Ovary (tissue), 9 donors: ENCODE data around the gene NT5DC3. TPM values are rescaled to one million over a fixed set of nuclear protein-coding genes. Genes with fewer than 3 reads are reported as not detected.

Experiments
- DNase-seq, 5 donors: peaks; one replicate each; pipeline ENCODE4 v3.0.0-alpha.2; 2019 to 2020
- H3K27ac ChIP-seq, 2 donors: fragments of 200-600 bp; one replicate each; pipeline versions ENCODE4 v1.5.1 to v1.8.0; 2019 to 2022
- H3K27me3 ChIP-seq: fragments of 200-600 bp; one replicate; pipeline ENCODE4 v1.8.0; 2022
- H3K36me3 ChIP-seq: fragments of 200-600 bp; sonication (generic); one replicate; pipeline ENCODE4 v1.5.1; 2019
- H3K4me1 ChIP-seq: one replicate; pipeline ENCODE4 v1.8.1; 2013; ENCODE audit warnings: mild to moderate bottlenecking, moderate library complexity; ENCODE audit not compliant: insufficient read depth
- H3K4me3 ChIP-seq: fragments of 200-600 bp; sonication (generic); one replicate; pipeline ENCODE4 v1.5.1; 2017
- H3K9me3 ChIP-seq, 2 donors: fragments of 200-600 bp in 1 of 2; sonication (generic) in 1 of 2; one replicate each; pipeline versions ENCODE4 v1.5.1 to v1.8.1; 2013 to 2019; ENCODE audit warnings: mild to moderate bottlenecking in 1 of 2, moderate library complexity in 1 of 2
- CTCF ChIP-seq, 3 donors: fragments of 450-650 bp in 2 of 3; fragments of 200-600 bp in 1 of 3; IDR thresholded peaks; one replicate each; pipeline versions ENCODE4 v1.5.1 to v1.8.0; 2016 to 2022; ENCODE audit warnings: antibody characterized with exemption in 3 of 3, mild to moderate bottlenecking in 1 of 3
- EP300 ChIP-seq: sonication (generic); formaldehyde crosslinking; IDR thresholded peaks from one replicate; pipeline ENCODE4 v1.6.1; 2017; ENCODE audit warnings: antibody characterized with exemption
- POLR2A ChIP-seq: fragments of 450-650 bp; IDR thresholded peaks from one replicate; pipeline ENCODE4 v1.6.1; 2017; ENCODE audit warnings: antibody characterized with exemption, mild to moderate bottlenecking, moderate library complexity
- WGBS, 3 donors: extraction: QIAGEN DNeasy Blood & Tissue Kit in 1 of 3; methylation state at CpG; one replicate each; pipeline versions ENCODE4 v1.1.5 to v1.1.7; 2013 to 2017; 5-methylcytosine and 5-hydroxymethylcytosine counted together
- intact Hi-C, 4 donors: fragments of 100-400 bp; cut with DNase I; formaldehyde crosslinking; loops; one replicate each; pipeline versions ENCODE4 v1.11.0 to v1.15.1; 2022 to 2023
- polyA plus RNA-seq, 2 donors: library from polyadenylated mRNA; stranded (reverse); fragments of 200-250 nt in 1 of 2; fragments of 350-450 nt in 1 of 2; fragmentation: Illumina TruSeq in 1 of 2; extraction: RNeasy Lipid Tissue Mini Kit (QIAGEN cat#74804) in 1 of 2; gene quantifications; one replicate each; pipeline ENCODE4 v1.2.3, GENCODE V29; 2013 to 2014
- total RNA-seq, 7 donors: library from RNA; depleted of rRNA in 2 of 7; stranded (reverse); fragments of >200 nt in 2 of 7; fragmentation: NEBNext Ultra II Directional in 3 of 7; extraction: Animal tissue kit (Norgen Biotek cat#: 25700) in 3 of 7; gene quantifications; one replicate each; pipeline versions ENCODE4 v1.1.0 to v1.2.4, GENCODE V29; 2016 to 2023
- donor health status: DM: no; HTN: no; CAD: no; lungs with moderate emphysema.
- donor health status: DM: no; HTN: no; CAD: no.
- donor health status: Bipolar disorder and iron deficiency.
- donor health status: DM: yes; HTN: yes; CAD: no.
- donor health status: DM: no; HTN: no; CAD: no.
- donor health status: DM: yes; HTN: yes; CAD: no.

NT5DC3 gene
- total and polyA plus RNA-seq, 9 donors, result 1.8 to 9.3 (median 7.1) TPM

- H3K4me1 ChIP-seq, result peaks cover 13% of the 10 kb centered on the region
- no peaks in the 10 kb centered on the region for H3K27me3 ChIP-seq
- H3K4me3 ChIP-seq, result no peak overlapping the region
- WGBS, 3 donors, result 95 to 100% (median 100%) methylated on average over 1 of the region's 1 CpG
- no peaks in the 10 kb centered on the region for H3K36me3 ChIP-seq
- H3K9me3 ChIP-seq, result no peaks in the 10 kb centered on the region
- DNase-seq, result no peak
- no peak overlapping the region for H3K27ac ChIP-seq
- TF ChIP-seq EP300, result no peak
- no peak for TF ChIP-seq CTCF (IDR thresholded peaks at IDR 0.05)
- no peak for TF ChIP-seq POLR2A
- intact Hi-C loops, result no loop called here
Observed at GRCh38 chr12:103803847-103804246, 37.2 kb downstream of the NT5DC3 start.

GRCh38 chr12:103802586-103802886 lies 38.5 kb downstream of the NT5DC3 start:
- Histone ChIP-seq H3K36me3 (no peaks in the 10 kb centered on the region), H3K4me3 (no peak overlapping the region), H3K27me3 (no peaks in the 10 kb centered on the region), H3K9me3 (no peaks in the 10 kb centered on the region), H3K27ac (no peak overlapping the region), H3K4me1 (peaks cover 13% of the 10 kb centered on the region)
- no peak for DNase-seq
- intact Hi-C loops, result no loop called here
- WGBS, 3 donors, result 97 to 100% (median 100%) methylated on average over 1 of the region's 1 CpG
- TF ChIP-seq CTCF (IDR thresholded peaks at IDR 0.05), result no peak
- TF ChIP-seq POLR2A, result no peak
- TF ChIP-seq EP300, result no peak

GRCh38 chr12:103801709-103802585 lies 39.1 kb downstream of the NT5DC3 start:
- WGBS, 3 donors, result 89 to 94% (median 93%) methylated on average over 11 of the region's 11 CpGs
- intact Hi-C loops, result no loop called here
- Histone ChIP-seq H3K4me3 (no peak overlapping the region), H3K4me1 (peaks cover 13% of the 10 kb centered on the region), H3K9me3 (no peaks in the 10 kb centered on the region), H3K36me3 (no peaks in the 10 kb centered on the region), H3K27ac (no peak overlapping the region), H3K27me3 (no peaks in the 10 kb centered on the region)
- no peak for DNase-seq
- TF ChIP-seq EP300 (no peak), CTCF (IDR thresholded peaks at IDR 0.05) (no peak), POLR2A (no peak)

- DNase-seq, result peak; percentile 49 to 77 (median 70)
- intact Hi-C loops, result no loop called here
- Histone ChIP-seq H3K4me1 (peaks cover 13% of the 10 kb centered on the region), H3K27me3 (no peaks in the 10 kb centered on the region), H3K4me3 (peak overlapping the region; percentile 8), H3K36me3 (no peaks in the 10 kb centered on the region), H3K27ac (peak overlapping the region in 1 of 2 donors; percentile 34), H3K9me3 (no peaks in the 10 kb centered on the region)
- whole genome bisulfite sequencing, 3 donors, result 13 to 18% (median 15%) methylated on average over 16 of the region's 16 CpGs
- no peak for TF ChIP-seq POLR2A
- no peak for TF ChIP-seq CTCF (IDR thresholded peaks at IDR 0.05)
- TF ChIP-seq EP300, result no peak
Observed at GRCh38 chr12:103799857-103800771, 40.9 kb downstream of the NT5DC3 start.
